Naive B cell (primary cell): ENCODE measurements around the gene TAMALIN. TPM values are rescaled to one million over a fixed set of nuclear protein-coding genes. Genes with fewer than 3 reads are reported as not detected.

Source experiments
- ATAC-seq, 2 donors: fragments of 150-1000 bp; cut with Tn5 transposase; 2 replicates each; pipeline ENCODE4 v1.10.0; 2021; ENCODE audit warnings: low read depth in 2 of 2, mild to moderate bottlenecking in 2 of 2, moderate library complexity in 2 of 2
- DNase-seq: peaks from one replicate; pipeline ENCODE4 v3.0.0; 2022
- H3K27ac Mint-ChIP-seq, 6 donors: one replicate each; pipeline ENCODE4 v1.8.0; 2020 to 2022; ENCODE audit warnings: mild to moderate bottlenecking in 6 of 6, mixed read lengths in 6 of 6, moderate library complexity in 5 of 6, inconsistent platforms in 2 of 6
- H3K27me3 Mint-ChIP-seq, 3 donors: one replicate each; pipeline ENCODE4 v1.8.0; 2021 to 2022; ENCODE audit warnings: mixed read lengths in 3 of 3, mild to moderate bottlenecking in 1 of 3
- H3K36me3 Mint-ChIP-seq, 2 donors: one replicate each; pipeline ENCODE4 v1.8.0; 2020 to 2022; ENCODE audit warnings: mixed read lengths in 2 of 2, inconsistent platforms in 1 of 2, mild to moderate bottlenecking in 1 of 2
- H3K4me1 Mint-ChIP-seq, 3 donors: one replicate each; pipeline ENCODE4 v1.8.0; 2020 to 2022; ENCODE audit warnings: mixed read lengths in 3 of 3, inconsistent platforms in 1 of 3, mild to moderate bottlenecking in 1 of 3, moderate library complexity in 1 of 3
- H3K4me3 Mint-ChIP-seq, 8 donors: one replicate each; pipeline ENCODE4 v1.8.0; 2020 to 2022; ENCODE audit warnings: mild to moderate bottlenecking in 8 of 8, mixed read lengths in 8 of 8, moderate library complexity in 8 of 8, inconsistent platforms in 2 of 8
- H3K9me3 Mint-ChIP-seq, 7 donors: one replicate each; pipeline ENCODE4 v1.8.0; 2020 to 2022; ENCODE audit warnings: mixed read lengths in 7 of 7, mild to moderate bottlenecking in 5 of 7, inconsistent platforms in 2 of 7, moderate library complexity in 1 of 7
- polyA plus RNA-seq, 6 donors: library from polyadenylated mRNA; unstranded; fragments of 300-500 nt; fragmentation: Illumina TruSeq; gene quantifications; one replicate each; pipeline ENCODE4 v1.2.3, GENCODE V29; 2021; ENCODE audit warnings: low read depth in 6 of 6

The TAMALIN gene
- polyA plus RNA-seq, 6 donors from 2014 or later: 2.9 to 28.7 (median 16.9) TPM

GRCh38 chr12:52038447-52038846 is 31.7 kb downstream of the TAMALIN start:
- Mint-ChIP-seq H3K27ac (peak overlapping the region; percentile 90 to 96 (median 94)), H3K4me3 (peak overlapping the region; percentile 69 to 90 (median 82)), H3K27me3 (no peaks in the 10 kb centered on the region), H3K4me1 (peaks cover 39 to 65% (median 60%) of the 10 kb centered on the region in 3 donors), H3K9me3 (no peaks in the 10 kb centered on the region), H3K36me3 (no peaks in the 10 kb centered on the region)
- no peak for ATAC-seq
- no peak for DNase-seq

GRCh38 chr12:52041035-52041434 is 34.3 kb downstream of the TAMALIN start:
- no peak for DNase-seq
- H3K4me1 Mint-ChIP-seq: peaks cover 38 to 62% (median 59%) of the 10 kb centered on the region in 3 donors
- H3K27ac Mint-ChIP-seq: peak overlapping the region in 5 of 6 donors; percentile 36 to 93 (median 88)
- ATAC-seq: no peak
- no peaks in the 10 kb centered on the region for H3K9me3 Mint-ChIP-seq
- no peaks in the 10 kb centered on the region for H3K36me3 Mint-ChIP-seq
- no peaks in the 10 kb centered on the region for H3K27me3 Mint-ChIP-seq
- peak overlapping the region in 2 of 8 donors; percentile 22 to 80 for H3K4me3 Mint-ChIP-seq

GRCh38 chr12:52041695-52042123 is 35.0 kb downstream of the TAMALIN start:
- Mint-ChIP-seq H3K9me3 (no peaks in the 10 kb centered on the region), H3K4me3 (peak overlapping the region; percentile 80 to 96 (median 90)), H3K27me3 (no peaks in the 10 kb centered on the region), H3K27ac (peak overlapping the region; percentile 93 to 99 (median 98)), H3K36me3 (no peaks in the 10 kb centered on the region), H3K4me1 (peaks cover 38 to 59% (median 56%) of the 10 kb centered on the region in 3 donors)
- ATAC-seq (peak; percentile 75 to 77), DNase-seq (peak; percentile 80)

- no peaks in the 10 kb centered on the region for H3K27me3 Mint-ChIP-seq
- no peaks in the 10 kb centered on the region for H3K36me3 Mint-ChIP-seq
- DNase-seq (no peak), ATAC-seq (no peak)
- peak overlapping the region; percentile 93 to 99 (median 98) for H3K27ac Mint-ChIP-seq
- H3K4me1 Mint-ChIP-seq: peaks cover 36 to 60% (median 55%) of the 10 kb centered on the region in 3 donors
- H3K9me3 Mint-ChIP-seq: no peaks in the 10 kb centered on the region
- peak overlapping the region; percentile 65 to 96 (median 86) for H3K4me3 Mint-ChIP-seq
These were observed 36.1 kb downstream of the TAMALIN start for GRCh38 chr12:52042706-52043385.

GRCh38 chr12:52043386-52044212 is 36.9 kb downstream of the TAMALIN start:
- Mint-ChIP-seq H3K27ac (peak overlapping the region in 4 of 6 donors; percentile 11 to 97 (median 53)), H3K4me1 (peaks cover 36 to 59% (median 51%) of the 10 kb centered on the region in 3 donors), H3K9me3 (no peaks in the 10 kb centered on the region), H3K27me3 (no peaks in the 10 kb centered on the region), H3K36me3 (no peaks in the 10 kb centered on the region), H3K4me3 (peak overlapping the region in 6 of 8 donors; percentile 23 to 96 (median 64))
- DNase-seq (no peak), ATAC-seq (no peak)

GRCh38 chr12:52044292-52044983 is 37.7 kb downstream of the TAMALIN start:
- H3K36me3 Mint-ChIP-seq: no peaks in the 10 kb centered on the region

GRCh38 chr12:52045794-52046199 is 39.1 kb downstream of the TAMALIN start:
- no peak for ATAC-seq
- no peaks in the 10 kb centered on the region for H3K9me3 Mint-ChIP-seq
- no peak for DNase-seq
- no peaks in the 10 kb centered on the region for H3K27me3 Mint-ChIP-seq
- peaks cover 40 to 69% (median 60%) of the 10 kb centered on the region in 3 donors for H3K4me1 Mint-ChIP-seq
- no peaks in the 10 kb centered on the region for H3K36me3 Mint-ChIP-seq
- H3K4me3 Mint-ChIP-seq: peak overlapping the region in 2 of 8 donors; percentile 30 to 41
- peak overlapping the region; percentile 23 to 93 (median 52) for H3K27ac Mint-ChIP-seq

More at GRCh38 chr12:52044292-52044983, 37.7 kb downstream of the TAMALIN start:
- H3K27ac Mint-ChIP-seq: peak overlapping the region in 5 of 6 donors; percentile 11 to 79 (median 15)
- ATAC-seq: no peak
- peak overlapping the region in 1 of 8 donors; percentile 24 for H3K4me3 Mint-ChIP-seq
- no peaks in the 10 kb centered on the region for H3K27me3 Mint-ChIP-seq
- H3K9me3 Mint-ChIP-seq: no peaks in the 10 kb centered on the region
- DNase-seq: no peak
- peaks cover 39 to 60% (median 56%) of the 10 kb centered on the region in 3 donors for H3K4me1 Mint-ChIP-seq

- ATAC-seq (no peak), DNase-seq (no peak)
- H3K4me3 Mint-ChIP-seq: peak overlapping the region in 3 of 8 donors; percentile 33 to 69 (median 49)
- peak overlapping the region in 5 of 6 donors; percentile 42 to 66 (median 58) for H3K27ac Mint-ChIP-seq
- peaks cover 42 to 67% (median 61%) of the 10 kb centered on the region in 3 donors for H3K4me1 Mint-ChIP-seq
- H3K36me3 Mint-ChIP-seq: no peaks in the 10 kb centered on the region
- H3K27me3 Mint-ChIP-seq: no peaks in the 10 kb centered on the region
- no peaks in the 10 kb centered on the region for H3K9me3 Mint-ChIP-seq
These were observed 40.1 kb downstream of the TAMALIN start for GRCh38 chr12:52046859-52047258.

- H3K27ac Mint-ChIP-seq: peak overlapping the region; percentile 96 to 100 (median 99)
- no peaks in the 10 kb centered on the region for H3K9me3 Mint-ChIP-seq
- ATAC-seq (no peak), DNase-seq (no peak)
- no peaks in the 10 kb centered on the region for H3K36me3 Mint-ChIP-seq
- peaks cover 42 to 64% (median 59%) of the 10 kb centered on the region in 3 donors for H3K4me1 Mint-ChIP-seq
- H3K4me3 Mint-ChIP-seq: peak overlapping the region; percentile 23 to 99 (median 96)
- H3K27me3 Mint-ChIP-seq: no peaks in the 10 kb centered on the region
These were observed 42.5 kb downstream of the TAMALIN start for GRCh38 chr12:52049286-52049685.

- peak overlapping the region; percentile 96 to 100 (median 99) for H3K27ac Mint-ChIP-seq
- peak overlapping the region in 7 of 8 donors; percentile 90 to 99 (median 96) for H3K4me3 Mint-ChIP-seq
- peaks cover 44 to 61% (median 55%) of the 10 kb centered on the region in 3 donors for H3K4me1 Mint-ChIP-seq
- no peaks in the 10 kb centered on the region for H3K36me3 Mint-ChIP-seq
- no peaks in the 10 kb centered on the region for H3K9me3 Mint-ChIP-seq
- H3K27me3 Mint-ChIP-seq: no peaks in the 10 kb centered on the region
- no peak for ATAC-seq
- DNase-seq: no peak
These were observed 42.9 kb downstream of the TAMALIN start for GRCh38 chr12:52049688-52050087.

GRCh38 chr12:52050116-52050757 is 43.5 kb downstream of the TAMALIN start:
- Mint-ChIP-seq H3K4me1 (peaks cover 44 to 60% (median 54%) of the 10 kb centered on the region in 3 donors), H3K27ac (peak overlapping the region; percentile 96 to 100 (median 99)), H3K27me3 (no peaks in the 10 kb centered on the region), H3K9me3 (no peaks in the 10 kb centered on the region), H3K4me3 (peak overlapping the region; percentile 90 to 99 (median 96)), H3K36me3 (no peaks in the 10 kb centered on the region)
- ATAC-seq (peak; percentile 54 to 57), DNase-seq (peak; percentile 83)

GRCh38 chr12:52050758-52051541 is 44.2 kb downstream of the TAMALIN start, which contains the start of gene NR4A1:
Gene NR4A1 (plus strand): TSS chr12:52051442. CDS start chr12:52054329, 2,887 bp downstream.
- Mint-ChIP-seq H3K4me3 (peak within 1 kb of the TSS; percentile 90 to 99 (median 96)), H3K4me1 (peaks cover 40 to 53% (median 47%) of the 10 kb centered on the region in 3 donors), H3K36me3 (no peaks in the 10 kb centered on the region), H3K9me3 (no peaks in the 10 kb centered on the region), H3K27me3 (no peaks in the 10 kb centered on the region), H3K27ac (peak within 1 kb of the TSS; percentile 96 to 100 (median 99))
- ATAC-seq (peak; percentile 76 to 77), DNase-seq (peak; percentile 100)
